Activated T-cell treated with anti-CD3 and anti-CD28 coated beads, Interleukin-2, amount 50 U/mL, for 4 hours (primary cell): ENCODE results near the gene SHROOM4. TPM values are rescaled to one million over a fixed set of nuclear protein-coding genes. Genes with fewer than 3 reads are reported as not detected.

Experiments
- ATAC-seq, 2 donors: fragments of 200-7000 bp; cut with Tn5 transposase; one replicate each; pipeline ENCODE4 v1.10.0; 2021
- DNase-seq: peaks from one replicate; pipeline ENCODE4 v3.0.0-alpha.2; 2020
- H3K27me3 Mint-ChIP-seq: one replicate; pipeline ENCODE4 v1.8.0; 2021; ENCODE audit warnings: low read depth, mixed read lengths
- H3K36me3 Mint-ChIP-seq: one replicate; pipeline ENCODE4 v1.8.0; 2022; ENCODE audit warnings: mixed read lengths; ENCODE audit not compliant: insufficient read depth
- H3K4me1 Mint-ChIP-seq: one replicate; pipeline ENCODE4 v1.8.0; 2021; ENCODE audit warnings: low read depth, mixed read lengths
- H3K4me3 Mint-ChIP-seq: one replicate; pipeline ENCODE4 v1.8.0; 2021; ENCODE audit warnings: mild to moderate bottlenecking, moderate library complexity, mixed read lengths
- H3K9me3 Mint-ChIP-seq: one replicate; pipeline ENCODE4 v1.8.0; 2021; ENCODE audit warnings: mixed read lengths
- total RNA-seq, 3 donors: library from RNA; stranded (reverse); gene quantifications; one replicate each; pipeline ENCODE4 v1.2.1, GENCODE V29; 2021

The SHROOM4 gene
- total RNA-seq, 3 donors from 2014 or later = not detected

GRCh38 chrX:50762578-50762977 is 51.4 kb downstream of the SHROOM4 start:
- Mint-ChIP-seq H3K4me3 (no peak overlapping the region), H3K9me3 (no peaks in the 10 kb centered on the region), H3K4me1 (no peaks in the 10 kb centered on the region), H3K36me3 (no peaks in the 10 kb centered on the region), H3K27me3 (no peaks in the 10 kb centered on the region)
- ATAC-seq (no peak), DNase-seq (no peak)

- ATAC-seq (no peak), DNase-seq (no peak)
- Mint-ChIP-seq H3K36me3 (no peaks in the 10 kb centered on the region), H3K9me3 (no peaks in the 10 kb centered on the region), H3K27me3 (no peaks in the 10 kb centered on the region), H3K4me3 (no peak overlapping the region), H3K4me1 (no peaks in the 10 kb centered on the region)
These were observed 57.7 kb downstream of the SHROOM4 start for GRCh38 chrX:50756276-50756675.

- peaks cover 2% of the 10 kb centered on the region for H3K27me3 Mint-ChIP-seq
- ATAC-seq (no peak), DNase-seq (no peak)
- no peak overlapping the region for H3K4me3 Mint-ChIP-seq
- no peaks in the 10 kb centered on the region for H3K4me1 Mint-ChIP-seq
- no peaks in the 10 kb centered on the region for H3K36me3 Mint-ChIP-seq
- H3K9me3 Mint-ChIP-seq = no peaks in the 10 kb centered on the region
These were observed 62.9 kb downstream of the SHROOM4 start for GRCh38 chrX:50751091-50751490.

GRCh38 chrX:50747471-50747900 is 66.5 kb downstream of the SHROOM4 start:
- Mint-ChIP-seq H3K9me3 (no peaks in the 10 kb centered on the region), H3K4me3 (no peak overlapping the region), H3K4me1 (no peaks in the 10 kb centered on the region), H3K36me3 (no peaks in the 10 kb centered on the region), H3K27me3 (peaks cover 3% of the 10 kb centered on the region)
- ATAC-seq (no peak), DNase-seq (no peak)

- H3K4me3 Mint-ChIP-seq = no peak overlapping the region
- H3K4me1 Mint-ChIP-seq = no peaks in the 10 kb centered on the region
These were observed 77.3 kb downstream of the SHROOM4 start for GRCh38 chrX:50736656-50737055.

GRCh38 chrX:50726296-50726695 is 87.7 kb downstream of the SHROOM4 start:
- DNase-seq (no peak), ATAC-seq (no peak)
- Mint-ChIP-seq H3K4me3 (no peak overlapping the region), H3K9me3 (no peaks in the 10 kb centered on the region), H3K4me1 (no peaks in the 10 kb centered on the region), H3K36me3 (no peaks in the 10 kb centered on the region), H3K27me3 (no peaks in the 10 kb centered on the region)

More at GRCh38 chrX:50736656-50737055, 77.3 kb downstream of the SHROOM4 start:
- no peaks in the 10 kb centered on the region for H3K36me3 Mint-ChIP-seq
- H3K27me3 Mint-ChIP-seq = peaks cover 4% of the 10 kb centered on the region
- no peak for ATAC-seq
- no peaks in the 10 kb centered on the region for H3K9me3 Mint-ChIP-seq
- DNase-seq = no peak

- H3K4me1 Mint-ChIP-seq = no peaks in the 10 kb centered on the region
- no peak for ATAC-seq
- no peaks in the 10 kb centered on the region for H3K9me3 Mint-ChIP-seq
- no peaks in the 10 kb centered on the region for H3K36me3 Mint-ChIP-seq
- H3K4me3 Mint-ChIP-seq = no peak overlapping the region
- DNase-seq = no peak
- no peaks in the 10 kb centered on the region for H3K27me3 Mint-ChIP-seq
These were observed 88.7 kb downstream of the SHROOM4 start for GRCh38 chrX:50725310-50725709.

GRCh38 chrX:50723006-50723405 is 91.0 kb downstream of the SHROOM4 start:
- Mint-ChIP-seq H3K27me3 (no peaks in the 10 kb centered on the region), H3K4me1 (no peaks in the 10 kb centered on the region), H3K9me3 (no peaks in the 10 kb centered on the region), H3K4me3 (no peak overlapping the region), H3K36me3 (no peaks in the 10 kb centered on the region)
- no peak for DNase-seq
- ATAC-seq = no peak

- DNase-seq (no peak), ATAC-seq (no peak)
- Mint-ChIP-seq H3K4me3 (no peak overlapping the region), H3K36me3 (no peaks in the 10 kb centered on the region), H3K4me1 (no peaks in the 10 kb centered on the region), H3K27me3 (no peaks in the 10 kb centered on the region), H3K9me3 (no peaks in the 10 kb centered on the region)
These were observed 92.1 kb downstream of the SHROOM4 start for GRCh38 chrX:50721764-50722521.

- DNase-seq (no peak), ATAC-seq (no peak)
- Mint-ChIP-seq H3K27me3 (no peaks in the 10 kb centered on the region), H3K4me1 (no peaks in the 10 kb centered on the region), H3K36me3 (no peaks in the 10 kb centered on the region), H3K4me3 (no peak overlapping the region), H3K9me3 (no peaks in the 10 kb centered on the region)
These were observed 94.4 kb downstream of the SHROOM4 start for GRCh38 chrX:50719614-50720013.

- no peaks in the 10 kb centered on the region for H3K36me3 Mint-ChIP-seq
- H3K27me3 Mint-ChIP-seq = no peaks in the 10 kb centered on the region
- no peak for ATAC-seq
- DNase-seq = no peak
- H3K9me3 Mint-ChIP-seq = no peaks in the 10 kb centered on the region
- H3K4me1 Mint-ChIP-seq = no peaks in the 10 kb centered on the region
- no peak overlapping the region for H3K4me3 Mint-ChIP-seq
These were observed 95.2 kb downstream of the SHROOM4 start for GRCh38 chrX:50718776-50719175.

GRCh38 chrX:50716706-50717105 is 97.3 kb downstream of the SHROOM4 start:
- DNase-seq (no peak), ATAC-seq (no peak)
- H3K9me3 Mint-ChIP-seq = no peaks in the 10 kb centered on the region
- no peaks in the 10 kb centered on the region for H3K27me3 Mint-ChIP-seq
- no peak overlapping the region for H3K4me3 Mint-ChIP-seq
- H3K36me3 Mint-ChIP-seq = no peaks in the 10 kb centered on the region
- no peaks in the 10 kb centered on the region for H3K4me1 Mint-ChIP-seq

- Mint-ChIP-seq H3K9me3 (no peaks in the 10 kb centered on the region), H3K36me3 (no peaks in the 10 kb centered on the region), H3K4me3 (no peak overlapping the region), H3K4me1 (no peaks in the 10 kb centered on the region), H3K27me3 (no peaks in the 10 kb centered on the region)
- DNase-seq = no peak
- ATAC-seq = no peak
These were observed 101.2 kb downstream of the SHROOM4 start for GRCh38 chrX:50712777-50713176.

GRCh38 chrX:50711907-50712306 is 102.1 kb downstream of the SHROOM4 start:
- no peaks in the 10 kb centered on the region for H3K9me3 Mint-ChIP-seq
- no peak overlapping the region for H3K4me3 Mint-ChIP-seq
- DNase-seq = no peak
- no peaks in the 10 kb centered on the region for H3K4me1 Mint-ChIP-seq
- no peaks in the 10 kb centered on the region for H3K27me3 Mint-ChIP-seq
- no peaks in the 10 kb centered on the region for H3K36me3 Mint-ChIP-seq
- ATAC-seq = no peak

GRCh38 chrX:50707955-50708699 is 105.9 kb downstream of the SHROOM4 start:
- Mint-ChIP-seq H3K36me3 (no peaks in the 10 kb centered on the region), H3K4me3 (no peak overlapping the region), H3K27me3 (no peaks in the 10 kb centered on the region), H3K4me1 (no peaks in the 10 kb centered on the region), H3K9me3 (no peaks in the 10 kb centered on the region)
- no peak for DNase-seq
- no peak for ATAC-seq
